Coronary artery (tissue), 2 donors: ENCODE results near the gene ANGPTL2.

Experiments used
- DNase-seq: peaks from one replicate; pipeline ENCODE4 v3.0.0-alpha.2; 2017; ENCODE audit warnings: low spot score
- H3K27ac ChIP-seq, 2 donors: fragments of 200-600 bp; sonication (generic); one replicate each; pipeline ENCODE4 v1.5.1; 2016 to 2019
- H3K4me3 ChIP-seq: fragments of 200-600 bp; sonication (generic); 2 replicates; pipeline ENCODE4 v1.5.1; 2016; ENCODE audit warnings: mild to moderate bottlenecking, moderate library complexity
- TF ChIP-seq, protein P1 (sequence below): fragments of 200-600 bp; sonication (generic); IDR thresholded peaks from one replicate; pipeline ENCODE4 v1.5.1; 2019; ENCODE audit warnings: antibody characterized with exemption

ANGPTL2 gene

DNA sequence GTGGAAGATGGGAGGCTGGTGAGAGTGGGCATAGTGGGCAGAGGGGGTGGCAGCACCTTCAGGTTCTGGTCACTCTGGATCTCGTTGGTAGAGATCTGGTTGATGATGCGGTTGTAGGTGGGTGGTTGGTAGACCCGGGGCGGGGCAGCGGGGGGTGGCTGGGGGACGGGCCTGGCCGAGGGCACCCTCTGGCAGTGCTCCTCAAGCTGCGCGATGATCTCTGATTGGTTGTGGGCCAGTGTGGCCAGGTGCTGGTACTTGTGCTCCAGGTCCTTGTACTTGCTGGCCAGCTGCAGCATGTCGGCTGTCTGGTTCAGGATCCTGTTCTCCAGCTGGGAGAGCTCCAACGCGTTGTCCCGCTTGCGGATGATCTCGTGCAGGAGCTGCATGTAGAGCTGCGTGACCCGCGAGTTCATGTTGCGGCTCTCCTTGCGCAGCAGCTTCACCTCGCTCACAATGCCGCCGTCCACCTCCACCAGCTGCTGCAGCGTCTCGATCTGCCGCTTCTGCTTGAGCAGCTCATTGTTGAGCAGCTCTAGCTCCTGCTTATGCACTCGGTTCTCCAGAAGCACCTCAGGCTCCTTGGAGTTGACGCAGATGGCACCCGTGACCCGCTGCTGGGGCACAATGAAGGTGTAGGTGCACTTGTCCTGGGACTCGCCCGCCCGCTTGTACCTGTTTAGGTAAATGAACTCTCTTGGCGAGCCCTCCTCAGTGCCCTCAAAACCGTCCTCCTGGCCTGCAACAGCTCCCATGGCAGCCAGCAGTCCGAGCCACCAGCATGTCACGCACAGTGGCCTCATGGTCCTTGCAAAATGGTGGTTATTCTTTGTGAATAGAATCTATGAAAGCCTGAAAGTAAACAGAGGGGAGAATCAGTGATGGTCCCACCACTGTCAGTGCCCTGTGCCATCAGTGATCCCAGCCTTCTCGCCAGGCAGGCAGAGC is 14.2 kb downstream of the ANGPTL2 start:
- H3K27ac ChIP-seq, result peak overlapping the region in 1 of 2 donors; percentile 56
- no peak for DNase-seq
- TF ChIP-seq, protein P1, sequence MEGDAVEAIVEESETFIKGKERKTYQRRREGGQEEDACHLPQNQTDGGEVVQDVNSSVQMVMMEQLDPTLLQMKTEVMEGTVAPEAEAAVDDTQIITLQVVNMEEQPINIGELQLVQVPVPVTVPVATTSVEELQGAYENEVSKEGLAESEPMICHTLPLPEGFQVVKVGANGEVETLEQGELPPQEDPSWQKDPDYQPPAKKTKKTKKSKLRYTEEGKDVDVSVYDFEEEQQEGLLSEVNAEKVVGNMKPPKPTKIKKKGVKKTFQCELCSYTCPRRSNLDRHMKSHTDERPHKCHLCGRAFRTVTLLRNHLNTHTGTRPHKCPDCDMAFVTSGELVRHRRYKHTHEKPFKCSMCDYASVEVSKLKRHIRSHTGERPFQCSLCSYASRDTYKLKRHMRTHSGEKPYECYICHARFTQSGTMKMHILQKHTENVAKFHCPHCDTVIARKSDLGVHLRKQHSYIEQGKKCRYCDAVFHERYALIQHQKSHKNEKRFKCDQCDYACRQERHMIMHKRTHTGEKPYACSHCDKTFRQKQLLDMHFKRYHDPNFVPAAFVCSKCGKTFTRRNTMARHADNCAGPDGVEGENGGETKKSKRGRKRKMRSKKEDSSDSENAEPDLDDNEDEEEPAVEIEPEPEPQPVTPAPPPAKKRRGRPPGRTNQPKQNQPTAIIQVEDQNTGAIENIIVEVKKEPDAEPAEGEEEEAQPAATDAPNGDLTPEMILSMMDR, result no peak

DNA sequence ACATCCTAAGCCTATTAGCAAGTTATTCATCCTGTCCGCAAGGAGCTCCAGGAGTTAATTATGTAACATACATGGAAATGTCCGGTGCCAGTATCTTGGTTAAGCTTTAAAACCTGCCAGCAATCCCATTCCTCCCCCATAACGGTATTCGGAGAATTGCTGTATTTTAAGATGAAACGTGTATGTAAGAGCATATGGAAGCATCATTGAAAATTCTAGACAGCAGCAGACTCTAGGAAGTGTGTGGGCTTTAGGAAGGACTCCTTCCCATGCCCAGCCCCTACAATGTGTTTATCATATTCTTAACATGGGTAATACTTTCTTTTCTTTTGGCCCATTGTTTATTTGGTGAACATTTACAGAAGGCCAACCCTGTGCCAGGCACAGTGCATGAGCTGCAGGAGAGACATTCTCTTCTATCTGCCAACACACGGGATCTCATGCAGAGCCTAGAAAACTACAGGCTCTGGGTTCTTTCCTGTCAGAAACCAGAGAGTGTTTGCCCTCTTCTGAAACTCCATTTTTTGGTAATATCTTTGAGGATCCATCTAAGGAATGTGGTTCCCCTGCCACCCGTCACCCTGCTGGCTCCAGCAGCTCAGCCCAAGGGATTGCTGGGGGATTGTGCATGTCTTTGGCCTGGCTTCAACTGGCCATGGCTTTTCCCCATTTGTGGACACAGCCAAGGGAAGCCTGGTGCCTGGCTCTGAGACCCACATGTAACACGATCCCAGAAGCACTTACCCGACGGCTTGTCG is 15.1 kb downstream of the ANGPTL2 start:
- Histone ChIP-seq H3K27ac (peak overlapping the region in 1 of 2 donors; percentile 56), H3K4me3 (no peak overlapping the region)
- TF ChIP-seq, protein P1, result no peak
- no peak for DNase-seq

More for the DNA sequence above, 14.2 kb downstream of the ANGPTL2 start:
- H3K4me3 ChIP-seq, result no peak overlapping the region

- TF ChIP-seq, protein P1, result no peak
- no peak for DNase-seq
- Histone ChIP-seq H3K27ac (no peak overlapping the region), H3K4me3 (no peak overlapping the region)
Observed at GRCh38 chr9:127106466-127106855, 16.0 kb downstream of the ANGPTL2 start.

- no peak overlapping the region for H3K4me3 ChIP-seq
- no peak overlapping the region for H3K27ac ChIP-seq
- no peak for DNase-seq
- TF ChIP-seq, protein P1, result no peak
Observed at GRCh38 chr9:127105805-127106465, 16.5 kb downstream of the ANGPTL2 start.

DNA sequence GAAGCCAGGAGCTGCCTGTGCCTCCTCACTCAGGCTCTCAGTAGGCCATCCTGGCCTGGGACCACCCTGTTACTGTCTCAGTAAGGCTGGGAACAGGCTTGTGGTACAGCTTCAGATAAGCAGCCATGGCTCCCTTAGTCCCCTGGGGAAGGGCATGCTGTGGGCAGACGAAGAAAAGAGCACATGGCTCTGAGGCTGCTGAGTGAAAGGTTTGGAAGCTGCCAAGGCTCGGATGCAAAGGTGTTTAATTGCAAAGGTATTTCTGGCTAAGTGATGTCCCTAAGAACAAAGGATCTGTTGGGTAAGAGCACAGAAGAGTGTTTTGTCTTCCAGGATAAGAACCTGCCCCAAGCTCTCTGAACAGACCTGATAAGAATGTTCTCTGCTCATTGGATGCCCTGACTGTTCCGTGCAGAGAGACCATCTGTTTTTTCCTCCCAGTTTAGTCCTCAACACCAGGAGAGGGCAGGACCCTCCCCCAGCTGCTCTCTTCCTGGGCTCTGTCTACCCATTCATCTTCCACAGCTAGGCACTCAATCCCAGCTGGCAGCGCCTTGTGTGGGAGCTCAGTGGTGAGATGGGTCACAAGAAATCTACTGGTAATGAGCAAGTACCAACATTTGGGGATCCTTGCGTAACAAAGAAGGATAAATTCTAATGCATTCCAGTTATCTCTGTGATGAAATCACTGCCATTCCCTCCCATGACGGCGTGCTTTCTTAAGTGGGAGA is 17.7 kb downstream of the ANGPTL2 start:
- no peak for DNase-seq
- no peak overlapping the region for H3K27ac ChIP-seq

GRCh38 chr9:127102788-127103187 is 19.6 kb downstream of the ANGPTL2 start:
- no peak for DNase-seq
- TF ChIP-seq, protein P1, result no peak
- H3K27ac ChIP-seq, result no peak overlapping the region
- H3K4me3 ChIP-seq, result no peak overlapping the region

More for the DNA sequence above, 17.7 kb downstream of the ANGPTL2 start:
- TF ChIP-seq, protein P1, result no peak
- no peak overlapping the region for H3K4me3 ChIP-seq
